ENCODE measurements around the gene SELENOO.

DNA sequence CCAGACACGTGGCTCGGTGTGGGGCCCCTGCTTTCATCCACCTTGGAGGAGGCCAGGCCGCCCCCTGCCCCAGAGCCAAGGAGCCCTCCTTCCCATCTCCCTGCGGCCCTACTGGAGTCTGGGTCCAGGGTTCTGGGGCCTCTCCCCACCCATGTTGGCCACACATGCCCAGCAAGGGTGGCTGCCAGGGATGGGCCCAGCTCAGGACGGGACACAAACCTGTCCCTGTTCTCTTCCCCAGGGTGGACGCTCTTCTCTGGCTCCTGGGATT, 25.7 kb upstream of the SELENOO start:
- TF ChIP-seq EZH2 (IDR thresholded peaks at IDR 0.05; ENCODE audit: low read depth) = no peak
- TF ChIP-seq, protein P1, sequence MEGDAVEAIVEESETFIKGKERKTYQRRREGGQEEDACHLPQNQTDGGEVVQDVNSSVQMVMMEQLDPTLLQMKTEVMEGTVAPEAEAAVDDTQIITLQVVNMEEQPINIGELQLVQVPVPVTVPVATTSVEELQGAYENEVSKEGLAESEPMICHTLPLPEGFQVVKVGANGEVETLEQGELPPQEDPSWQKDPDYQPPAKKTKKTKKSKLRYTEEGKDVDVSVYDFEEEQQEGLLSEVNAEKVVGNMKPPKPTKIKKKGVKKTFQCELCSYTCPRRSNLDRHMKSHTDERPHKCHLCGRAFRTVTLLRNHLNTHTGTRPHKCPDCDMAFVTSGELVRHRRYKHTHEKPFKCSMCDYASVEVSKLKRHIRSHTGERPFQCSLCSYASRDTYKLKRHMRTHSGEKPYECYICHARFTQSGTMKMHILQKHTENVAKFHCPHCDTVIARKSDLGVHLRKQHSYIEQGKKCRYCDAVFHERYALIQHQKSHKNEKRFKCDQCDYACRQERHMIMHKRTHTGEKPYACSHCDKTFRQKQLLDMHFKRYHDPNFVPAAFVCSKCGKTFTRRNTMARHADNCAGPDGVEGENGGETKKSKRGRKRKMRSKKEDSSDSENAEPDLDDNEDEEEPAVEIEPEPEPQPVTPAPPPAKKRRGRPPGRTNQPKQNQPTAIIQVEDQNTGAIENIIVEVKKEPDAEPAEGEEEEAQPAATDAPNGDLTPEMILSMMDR (conservative IDR thresholded peaks at IDR 0.05) = no peak

Data from PC-9 (cell line).